Cortex of kidney (tissue), 1 donor: ENCODE measurements around the gene BLM.

Source experiments
- DNase-seq: peaks from one replicate; lab custom pipeline; 2025; lab: John Stamatoyannopoulos, UW

BLM gene

GRCh38 chr15:90851114-90851513, 134.0 kb downstream of the BLM start:
- no peak for DNase-seq

DNA sequence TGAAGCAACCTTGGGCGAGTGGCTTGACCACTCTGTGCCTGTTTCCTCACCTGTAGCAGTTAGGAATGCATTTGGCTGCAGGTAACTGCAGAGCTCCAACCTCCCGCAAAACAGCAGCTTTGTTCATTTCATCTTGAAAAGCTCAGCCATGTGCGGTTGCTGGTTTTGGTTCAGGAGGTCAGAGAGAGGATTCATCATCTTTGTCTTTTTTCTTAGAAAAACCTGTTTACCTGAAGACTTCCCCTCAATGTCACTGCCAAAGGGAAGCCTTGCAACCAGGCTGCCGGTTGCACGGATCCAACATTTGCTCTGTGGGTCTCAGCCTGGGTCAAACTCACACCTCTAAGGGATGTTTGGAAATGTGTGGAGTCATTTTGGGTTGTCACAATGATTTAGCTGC, 134.8 kb downstream of the BLM start:
- no peak for DNase-seq

DNA sequence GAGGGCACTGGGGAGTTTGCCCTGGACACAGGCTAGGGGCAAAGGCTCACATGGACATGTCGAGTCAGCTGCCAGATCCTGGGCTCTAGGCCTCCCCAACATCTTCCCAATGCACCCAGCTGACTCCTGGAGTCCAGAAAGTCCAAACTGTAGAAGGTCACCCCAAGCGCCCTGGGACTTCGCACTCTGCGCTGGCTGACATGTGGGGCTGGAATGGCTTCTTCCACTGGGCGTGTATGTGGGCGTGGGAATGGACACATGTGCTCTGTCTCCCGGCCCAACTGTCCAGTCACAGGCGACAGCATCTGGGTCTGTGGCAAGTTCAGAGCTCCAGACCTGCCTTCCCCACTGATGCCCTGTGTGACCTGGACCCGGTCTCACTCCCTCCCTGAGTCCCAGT, 138.0 kb downstream of the BLM start:
- DNase-seq, result no peak

GRCh38 chr15:90857337-90857736, 140.2 kb downstream of the BLM start:
- DNase-seq, result no peak

DNA sequence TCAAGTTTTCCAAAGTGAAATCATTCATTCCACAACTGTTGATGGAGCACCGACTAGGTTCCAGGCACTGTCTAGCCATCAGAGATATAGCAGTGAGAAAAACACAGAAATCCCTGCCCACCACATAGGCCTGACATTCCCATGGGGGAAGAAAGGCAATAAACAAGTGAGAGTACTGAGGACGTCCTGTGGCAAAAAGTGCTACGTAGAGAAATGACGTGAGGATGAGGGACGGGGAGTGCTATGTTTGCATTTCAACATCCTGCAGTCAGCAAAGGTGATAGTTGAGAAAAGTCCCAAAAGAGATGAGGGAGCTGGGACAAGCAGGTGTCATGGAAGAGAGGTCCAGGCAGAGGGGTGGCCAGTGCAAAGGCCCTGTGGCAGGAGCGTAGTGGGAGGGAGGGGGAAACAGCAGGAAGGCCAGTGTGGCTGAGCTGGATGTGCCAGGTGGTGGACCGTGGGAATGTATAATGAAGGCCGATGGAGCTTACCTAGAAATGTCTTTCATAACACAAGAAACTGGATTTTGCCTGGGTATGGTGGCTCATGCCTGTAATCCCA, 140.8 kb downstream of the BLM start:
- no peak for DNase-seq

- DNase-seq, result no peak
Measured at GRCh38 chr15:90859234-90860131, 142.3 kb downstream of the BLM start.

GRCh38 chr15:90860450-90860849, 143.3 kb downstream of the BLM start:
- DNase-seq, result no peak

DNA sequence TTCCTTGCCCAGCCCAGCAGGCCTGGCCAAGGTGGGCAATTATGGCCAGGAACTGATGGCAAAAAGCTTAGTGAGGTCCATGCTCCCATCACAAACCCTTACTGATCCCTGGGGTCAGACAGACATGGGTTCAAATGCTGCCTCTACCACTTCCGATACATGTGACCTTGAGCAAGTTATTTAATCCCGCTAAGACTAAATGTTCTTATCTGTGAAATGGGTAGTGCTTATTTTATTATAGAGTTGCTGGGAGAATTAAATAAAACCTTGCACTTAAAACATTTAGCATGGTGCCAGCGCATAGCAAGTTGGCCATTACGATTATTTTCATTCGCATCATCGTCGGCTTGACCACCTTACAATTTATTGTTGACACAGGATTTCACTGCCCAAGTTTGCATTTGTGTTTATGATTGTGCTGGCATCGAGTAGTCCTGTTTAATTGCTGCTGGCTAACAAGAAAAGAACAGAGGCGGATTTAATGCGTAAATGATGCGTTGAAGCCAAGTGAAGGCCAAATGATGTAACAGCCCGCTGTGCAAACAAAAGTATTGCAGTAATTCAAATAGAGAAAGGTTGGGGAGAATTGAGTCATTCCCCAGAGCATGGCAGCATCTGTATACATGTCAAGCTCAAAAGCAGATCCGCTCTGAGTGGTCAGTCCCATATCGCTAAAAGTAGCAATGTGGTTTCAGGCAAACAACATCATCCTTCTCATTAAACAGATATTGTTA, 144.0 kb downstream of the BLM start:
- DNase-seq, result no peak

DNA sequence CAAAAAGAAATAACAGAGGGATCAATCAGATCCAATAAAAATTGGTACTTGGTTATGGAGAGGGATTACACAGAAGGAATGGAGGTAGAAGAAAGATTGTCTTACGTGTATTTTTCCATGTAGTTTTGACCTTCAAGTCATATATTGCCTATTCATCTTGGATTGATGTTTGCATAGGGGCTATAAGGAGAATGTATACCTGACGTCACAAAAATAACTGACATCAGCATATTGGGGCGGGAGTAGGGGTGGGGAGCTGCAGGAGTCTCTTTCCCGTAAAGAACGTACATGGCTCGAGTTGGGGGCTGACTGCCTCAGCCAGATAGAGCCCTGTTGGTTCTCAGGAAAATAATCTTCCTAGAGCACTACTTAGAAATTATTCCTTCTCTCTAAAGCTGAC, 145.3 kb downstream of the BLM start:
- no peak for DNase-seq

DNA sequence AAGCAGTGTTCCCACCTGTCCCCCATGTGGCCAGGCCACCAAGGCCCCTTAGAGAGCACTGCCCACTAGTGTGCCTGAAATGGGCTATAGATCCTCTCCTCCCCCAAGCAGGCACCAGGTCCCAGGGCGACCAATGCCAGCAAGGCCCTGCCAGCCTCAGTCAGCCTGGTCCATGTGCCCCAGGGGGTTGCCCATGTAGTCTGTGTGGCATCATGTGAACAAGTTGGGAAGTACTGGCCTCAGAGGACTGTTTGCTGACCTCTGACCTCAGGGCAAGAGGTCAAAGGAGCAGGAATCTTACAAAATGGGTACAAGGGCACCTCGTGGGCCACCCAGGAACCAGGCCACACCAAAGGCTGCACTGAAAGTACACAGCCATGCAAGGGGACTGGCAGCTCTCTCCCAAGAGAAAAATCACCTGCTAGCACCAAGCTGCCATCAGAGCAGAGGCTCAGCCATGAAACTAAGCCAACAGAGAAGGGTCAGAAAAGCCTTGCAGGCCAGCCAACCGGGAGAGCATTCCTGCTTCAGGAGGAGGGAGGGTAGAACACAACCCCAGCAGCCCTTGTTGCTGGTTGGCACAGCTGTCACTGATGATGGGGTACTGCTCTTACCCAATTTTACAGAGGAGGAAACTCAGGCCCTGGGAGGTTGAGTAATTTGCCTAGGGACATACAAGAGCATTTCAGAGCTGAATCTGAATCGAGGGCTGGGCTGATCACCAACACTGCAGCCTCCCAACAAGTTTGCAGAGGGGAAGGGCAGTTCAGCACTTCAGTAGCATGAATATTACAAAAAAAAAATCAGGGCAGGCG, 146.0 kb downstream of the BLM start:
- DNase-seq, result no peak

DNA sequence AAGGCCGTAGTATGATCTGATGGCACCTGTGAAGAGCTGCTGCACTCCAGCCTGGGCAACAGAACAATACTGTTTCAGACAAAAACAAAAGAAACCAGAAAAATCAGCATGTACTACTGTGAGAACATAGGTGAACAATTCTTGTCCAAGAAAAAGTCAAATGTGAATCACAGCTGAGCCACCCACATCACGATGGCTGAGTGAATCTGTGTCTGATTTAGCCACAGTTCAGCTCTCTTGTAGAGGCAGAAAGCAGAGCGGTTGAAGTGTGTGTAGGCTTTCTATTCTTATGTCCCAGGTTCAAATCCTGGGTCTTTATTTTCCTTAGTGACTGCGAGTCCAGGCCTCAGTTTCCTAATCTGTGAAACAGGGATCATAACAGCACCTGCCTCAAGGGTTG, 146.8 kb downstream of the BLM start:
- no peak for DNase-seq

DNA sequence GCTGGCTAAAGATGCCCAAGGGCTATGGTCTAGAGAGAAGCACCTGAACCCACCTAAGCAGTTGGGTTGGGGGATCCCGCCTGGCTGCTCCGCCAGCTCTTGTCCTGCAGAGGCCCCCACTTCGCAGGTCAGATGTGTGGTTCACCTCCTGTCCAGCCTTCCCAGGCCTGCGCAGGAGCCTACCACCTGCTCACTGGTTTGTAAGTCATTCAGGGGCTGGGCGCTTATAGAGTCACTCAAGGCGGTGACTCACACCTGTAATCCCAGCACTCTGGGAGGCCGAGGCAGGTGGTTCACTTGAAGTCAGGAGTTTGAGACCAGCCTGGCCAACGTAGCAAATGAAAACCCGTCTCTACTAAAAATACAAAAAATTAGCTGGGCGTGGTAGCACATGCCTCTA, 147.4 kb downstream of the BLM start:
- DNase-seq, result no peak

GRCh38 chr15:90865702-90866101, 148.6 kb downstream of the BLM start:
- DNase-seq, result no peak
